Peyer's patch (tissue), 4 donors: ENCODE data around the gene FRMD4A. TPM values are rescaled to one million over a fixed set of nuclear protein-coding genes. Genes with fewer than 3 reads are reported as not detected.

Source experiments
- DNase-seq, 3 donors: peaks; one replicate each; pipeline ENCODE4 v3.0.0-alpha.2; 2017 to 2019
- H3K27ac ChIP-seq, 4 donors: fragments of 200-600 bp; sonication (generic); one replicate each; pipeline ENCODE4 v1.5.1; 2016 to 2019
- H3K27me3 ChIP-seq, 2 donors: fragments of 200-600 bp; sonication (generic); one replicate each; pipeline ENCODE4 v1.5.1; 2019
- H3K36me3 ChIP-seq, 3 donors: fragments of 200-600 bp; sonication (generic); one replicate each; pipeline ENCODE4 v1.5.1; 2016 to 2019
- H3K4me1 ChIP-seq, 4 donors: fragments of 200-600 bp; sonication (generic); one replicate each; pipeline ENCODE4 v1.5.1; 2016 to 2019
- H3K4me3 ChIP-seq, 4 donors: fragments of 200-600 bp; sonication (generic); 1 replicate in 3 of 4; 2 replicates in 1 of 4; pipeline ENCODE4 v1.5.1; 2016 to 2019; ENCODE audit warnings: mild to moderate bottlenecking in 1 of 4
- H3K9me3 ChIP-seq, 4 donors: fragments of 200-600 bp; sonication (generic); one replicate each; pipeline ENCODE4 v1.5.1; 2016 to 2019; ENCODE audit warnings: mild to moderate bottlenecking in 1 of 4
- CTCF ChIP-seq, 6 experiments: fragments of 450-650 bp in 4 of 6; fragments of 200-600 bp in 2 of 6; sonication (generic) in 1 of 6; IDR thresholded peaks; one replicate each; pipeline ENCODE4 v1.5.1; 2017 to 2019; ENCODE audit warnings: antibody characterized with exemption in 6 of 6, mild to moderate bottlenecking in 3 of 6, moderate library complexity in 1 of 6
- POLR2A ChIP-seq, 2 donors: fragments of 450-650 bp; IDR thresholded peaks; one replicate each; pipeline ENCODE4 v1.5.1; 2017; ENCODE audit warnings: antibody characterized with exemption in 2 of 2, mild to moderate bottlenecking in 2 of 2, moderate library complexity in 2 of 2
- total RNA-seq, 4 donors: library from RNA; depleted of rRNA; stranded (reverse); fragments of >200 nt; gene quantifications; one replicate each; pipeline ENCODE4 v1.1.0, GENCODE V29; 2016

FRMD4A gene
- total RNA-seq, 4 donors from 2014 or later, result 3.0 to 47.9 (median 5.9) TPM

GRCh38 chr10:14016011-14016536 is 314.6 kb downstream of the FRMD4A start:
- Histone ChIP-seq H3K4me1 (peaks cover 0 to 8% (median 0%) of the 10 kb centered on the region in 4 donors), H3K9me3 (no peaks in the 10 kb centered on the region), H3K27me3 (no peaks in the 10 kb centered on the region), H3K27ac (peak overlapping the region in 1 of 4 donors; percentile 25), H3K4me3 (no peak overlapping the region), H3K36me3 (no peaks in the 10 kb centered on the region)
- peak in 1 of 3 donors; percentile 67 for DNase-seq
- no peak for TF ChIP-seq POLR2A (IDR thresholded peaks at IDR 0.05)
- TF ChIP-seq CTCF (IDR thresholded peaks at IDR 0.05), result no peak

GRCh38 chr10:14014423-14014822 is 316.3 kb downstream of the FRMD4A start:
- no peak for DNase-seq
- Histone ChIP-seq H3K36me3 (no peaks in the 10 kb centered on the region), H3K27me3 (no peaks in the 10 kb centered on the region), H3K4me3 (no peak overlapping the region), H3K9me3 (no peaks in the 10 kb centered on the region), H3K4me1 (peaks cover 0 to 8% (median 0%) of the 10 kb centered on the region in 4 donors), H3K27ac (no peak overlapping the region)
- no peak for TF ChIP-seq POLR2A (IDR thresholded peaks at IDR 0.05)
- TF ChIP-seq CTCF (IDR thresholded peaks at IDR 0.05), result no peak

GRCh38 chr10:14010769-14011574 is 319.8 kb downstream of the FRMD4A start:
- Histone ChIP-seq H3K27me3 (no peaks in the 10 kb centered on the region), H3K36me3 (no peaks in the 10 kb centered on the region), H3K4me1 (peaks cover 0 to 4% (median 0%) of the 10 kb centered on the region in 4 donors), H3K9me3 (no peaks in the 10 kb centered on the region), H3K4me3 (no peak overlapping the region), H3K27ac (no peak overlapping the region)
- TF ChIP-seq CTCF (IDR thresholded peaks at IDR 0.05) (no peak), POLR2A (IDR thresholded peaks at IDR 0.05) (no peak)
- DNase-seq, result no peak

- H3K27ac ChIP-seq, result peak overlapping the region in 3 of 4 donors; percentile 43 to 64 (median 50)
- TF ChIP-seq CTCF (IDR thresholded peaks at IDR 0.05) (no peak), POLR2A (IDR thresholded peaks at IDR 0.05) (no peak)
- H3K4me1 ChIP-seq, result no peaks in the 10 kb centered on the region
- DNase-seq, result no peak
- H3K36me3 ChIP-seq, result no peaks in the 10 kb centered on the region
- no peaks in the 10 kb centered on the region for H3K9me3 ChIP-seq
- H3K27me3 ChIP-seq, result no peaks in the 10 kb centered on the region
- peak overlapping the region in 1 of 4 donors; percentile 1 for H3K4me3 ChIP-seq
These were observed 320.6 kb downstream of the FRMD4A start for GRCh38 chr10:14010101-14010558.

- peak in 1 of 2 donors; percentile 36 for TF ChIP-seq POLR2A (IDR thresholded peaks at IDR 0.05)
- TF ChIP-seq CTCF (IDR thresholded peaks at IDR 0.05), result no peak
- H3K27me3 ChIP-seq, result no peaks in the 10 kb centered on the region
- peak overlapping the region; percentile 1 to 37 (median 14) for H3K4me3 ChIP-seq
- DNase-seq, result peak in 2 of 3 donors; percentile 58 to 73
- H3K27ac ChIP-seq, result peak overlapping the region; percentile 43 to 64 (median 50)
- H3K9me3 ChIP-seq, result no peaks in the 10 kb centered on the region
- H3K4me1 ChIP-seq, result no peaks in the 10 kb centered on the region
- no peaks in the 10 kb centered on the region for H3K36me3 ChIP-seq
These were observed 321.2 kb downstream of the FRMD4A start for GRCh38 chr10:14009371-14010100.
